T47D (cell line): ENCODE results near the gene ANKRD16.
"Not testable (repeated sequence)": the region's sequence is repeated elsewhere in the genome, so short reads cannot be mapped to it uniquely, and the experiment has no call there.

Experiments
- DNase-seq, 2 experiments: peaks; one replicate each; pipeline versions ENCODE4 v3.0.0 to v3.0.0-alpha.2; 2011 to 2012; ENCODE audit warnings: low read depth in 1 of 2, low spot score in 1 of 2
- JUND ChIP-seq: IDR thresholded peaks from 2 replicates; pipeline ENCODE4 v1.6.1; 2012; ENCODE audit warnings: low read depth
- in situ Hi-C: cut with HindIII; loops from 2 replicates; pipeline ENCODE4 v1.10.0; 2016; ENCODE audit warnings: low sequenced_read_pairs, low pct_unique_long_range_greater_than_20kb

Gene ANKRD16

DNA sequence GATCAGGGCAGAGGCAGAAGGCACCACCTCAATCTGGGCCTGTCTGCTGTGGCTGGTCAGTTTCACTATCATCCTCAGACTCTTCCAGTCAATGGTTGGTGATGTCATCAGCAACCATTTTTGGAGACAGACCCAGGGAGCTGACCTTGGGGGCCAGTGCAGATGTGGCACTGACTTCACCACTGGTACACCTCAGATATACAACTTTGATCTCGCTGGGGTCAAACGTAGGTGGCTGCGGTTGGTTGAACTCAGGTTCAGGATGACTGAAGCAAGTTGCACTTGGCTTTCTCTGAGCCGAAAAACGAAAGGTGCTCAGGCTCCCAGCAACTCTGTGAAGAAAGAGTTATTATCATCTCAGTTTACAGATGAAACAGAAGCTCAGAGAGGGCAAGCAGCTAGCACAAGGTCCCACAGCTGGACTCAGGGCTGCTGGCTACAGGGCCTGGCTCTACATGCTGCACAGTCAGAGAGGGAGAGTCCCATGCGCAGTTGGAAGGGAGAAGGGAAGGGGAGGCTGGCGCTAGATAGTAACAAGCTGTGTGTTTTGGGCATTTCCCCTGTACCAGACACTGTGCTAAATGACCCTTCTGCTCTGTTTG, 27.2 kb downstream of the ANKRD16 start:
- TF ChIP-seq JUND = no peak
- in situ Hi-C loops = no loop called here
- no peak for DNase-seq

DNA sequence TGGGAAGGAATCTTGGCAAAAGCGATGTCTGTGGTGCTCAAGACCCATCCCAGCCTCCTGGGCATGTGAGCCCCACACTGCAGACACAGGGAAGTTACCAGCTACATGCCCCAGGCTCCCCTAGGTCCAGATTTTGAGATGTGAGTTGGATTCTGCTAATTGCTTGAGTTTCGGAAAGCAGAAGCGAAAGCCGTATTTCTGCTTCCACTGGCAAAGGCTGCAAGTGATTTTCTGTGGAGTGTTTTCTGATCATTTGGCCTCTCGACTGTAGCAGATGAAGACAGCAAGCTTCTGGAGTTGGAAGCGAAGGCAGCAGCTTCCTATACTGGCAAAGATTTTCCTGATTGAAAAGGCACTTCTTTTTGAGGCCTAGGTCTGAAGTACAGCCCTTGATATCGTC, 29.6 kb downstream of the ANKRD16 start:
- DNase-seq = no peak
- in situ Hi-C loops = no loop called here
- TF ChIP-seq JUND = no peak

DNA sequence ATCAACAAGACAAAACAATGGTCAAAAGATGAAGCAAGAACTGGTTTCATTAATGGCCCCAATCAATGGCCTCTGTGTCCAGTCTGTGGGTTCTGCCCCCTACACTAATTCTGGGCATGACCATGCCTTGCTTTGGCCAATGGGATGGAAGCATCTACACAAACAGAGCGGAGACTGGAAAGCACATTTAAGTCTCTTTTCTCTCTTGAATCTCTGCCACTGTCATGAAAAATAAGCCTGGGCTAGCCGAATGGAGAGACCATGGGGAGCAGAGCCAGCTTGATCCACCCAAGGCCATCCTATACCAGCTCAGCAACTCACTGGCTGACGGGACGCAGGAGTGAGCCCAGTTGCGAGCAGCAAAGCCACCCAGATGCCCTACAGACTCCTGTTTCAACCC, 30.9 kb downstream of the ANKRD16 start:
- no peak for TF ChIP-seq JUND
- in situ Hi-C loops = no loop called here
- no peak for DNase-seq

DNA sequence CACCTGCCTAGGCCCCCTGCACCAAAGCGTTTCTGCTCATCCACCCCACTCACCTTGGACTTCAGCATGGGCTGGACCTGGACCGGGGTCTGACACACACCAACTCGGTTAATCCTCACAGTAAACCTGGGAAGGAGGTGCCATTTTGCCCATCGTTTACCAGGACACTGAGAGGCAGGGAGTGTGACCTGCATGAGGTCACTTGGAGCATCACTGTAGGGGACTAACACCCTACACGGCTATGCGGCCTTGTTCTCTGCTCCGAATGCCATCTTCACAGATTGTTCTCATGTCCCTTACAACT, 33.0 kb downstream of the ANKRD16 start:
- in situ Hi-C loops = no loop called here
- no peak for DNase-seq
- no peak for TF ChIP-seq JUND

DNA sequence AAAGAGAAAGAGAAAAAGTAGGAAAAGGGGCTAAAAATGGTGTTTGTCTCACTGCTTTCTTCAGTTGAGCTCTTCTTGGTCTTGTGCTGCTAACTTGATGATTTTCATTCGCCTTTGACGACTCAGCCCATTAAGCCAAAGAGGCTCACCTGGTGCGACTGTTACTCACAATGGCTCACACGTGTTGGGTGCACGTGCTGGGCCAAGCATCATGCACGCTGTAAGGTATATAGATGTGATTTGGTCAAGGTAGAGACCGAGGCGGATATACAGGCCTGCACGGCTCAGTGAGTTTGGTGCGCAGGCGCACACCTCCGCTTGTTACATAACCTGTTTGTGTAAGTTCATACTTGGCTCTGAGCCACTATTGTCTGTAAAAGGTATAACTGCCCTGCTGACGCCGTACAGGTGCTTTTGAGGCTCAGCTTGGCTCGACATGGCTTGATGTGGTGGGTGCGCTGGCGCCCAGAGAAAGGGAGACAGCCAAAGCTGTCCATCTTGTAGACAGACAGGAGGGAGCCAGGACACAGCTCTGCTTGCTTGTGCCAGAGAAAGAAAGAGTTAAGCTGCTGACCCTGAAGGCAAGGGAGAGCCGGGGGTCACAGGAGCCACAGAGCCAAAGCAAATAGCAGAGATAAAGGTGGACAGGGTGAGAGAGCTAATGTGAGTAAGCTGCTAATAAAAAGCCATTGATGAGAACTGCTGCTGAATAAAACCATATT, 33.6 kb downstream of the ANKRD16 start:
- TF ChIP-seq JUND = no peak
- no peak for DNase-seq
- in situ Hi-C loops = no loop called here

DNA sequence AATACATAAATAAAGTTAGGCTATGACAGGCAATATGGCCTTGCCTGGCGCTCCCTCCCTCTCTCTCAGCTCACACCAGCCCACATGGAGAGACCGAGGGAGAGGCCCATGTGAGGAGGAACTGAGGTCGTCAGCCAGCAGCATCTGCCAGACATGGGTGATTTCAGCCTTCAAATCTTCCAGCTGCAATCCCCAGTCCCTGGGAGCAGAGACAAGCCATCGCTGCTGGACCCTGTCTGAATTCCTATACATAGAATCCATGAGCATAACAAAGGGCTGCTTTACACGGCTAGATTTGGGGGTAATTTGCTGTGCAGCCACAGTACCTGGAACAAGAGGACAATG, 35.6 kb downstream of the ANKRD16 start:
- DNase-seq = no peak
- TF ChIP-seq JUND = no peak
- in situ Hi-C loops = no loop called here

DNA sequence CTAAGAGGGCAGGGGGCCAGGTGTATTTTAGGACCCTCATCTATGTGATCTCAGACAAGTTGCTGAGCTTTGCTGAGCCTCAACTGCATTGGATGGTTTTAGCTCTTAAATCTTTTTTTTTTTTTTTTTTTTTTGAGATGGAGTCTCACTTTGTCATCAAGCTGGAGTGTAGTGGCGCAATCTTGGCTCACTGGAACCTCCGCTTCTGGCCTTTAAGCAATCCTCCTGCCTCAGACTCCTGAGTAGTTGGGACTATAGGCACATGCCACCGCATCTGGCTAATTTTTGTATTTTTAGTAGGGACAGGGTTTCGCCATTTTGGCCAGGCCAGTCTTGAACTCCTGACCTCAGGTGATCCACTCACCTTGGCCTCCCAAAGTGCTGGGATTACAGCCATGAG, 43.0 kb downstream of the ANKRD16 start:
- in situ Hi-C loops, DNase-seq: not testable (repeated sequence)

DNA sequence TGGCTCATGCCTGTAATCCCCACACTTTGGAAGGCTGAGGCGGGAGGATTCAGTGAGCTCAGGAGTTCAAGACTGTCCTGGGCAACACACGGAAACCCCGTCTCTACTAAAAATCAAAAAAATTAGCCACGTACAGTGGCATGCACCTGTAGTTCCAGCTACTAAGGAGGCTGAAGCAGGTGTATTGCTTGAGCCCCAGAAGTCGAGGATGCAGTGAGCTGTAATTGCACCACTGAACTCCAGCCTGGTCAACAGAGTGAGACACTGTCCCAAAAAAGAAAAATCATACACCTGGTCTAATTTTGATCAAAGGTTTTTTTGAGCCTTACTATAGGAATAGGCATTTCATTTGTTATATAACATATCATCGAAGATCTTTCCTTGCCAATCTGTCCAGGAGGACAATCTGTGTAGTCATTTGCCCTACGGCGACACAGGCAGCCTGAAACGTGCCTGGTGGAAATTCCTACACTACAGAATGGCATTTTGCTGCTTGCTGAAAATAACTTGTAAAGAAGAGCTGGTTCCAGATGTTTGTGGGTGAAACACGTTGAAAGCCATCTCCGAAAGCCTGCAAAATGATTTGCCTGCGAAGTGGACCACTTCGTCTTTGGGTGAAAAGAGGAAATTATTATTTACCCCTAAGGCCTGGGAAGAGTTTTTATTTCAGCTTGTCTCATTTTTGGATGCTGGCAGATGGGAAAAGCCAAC, 45.2 kb downstream of the ANKRD16 start:
- no peak for DNase-seq
- TF ChIP-seq JUND = no peak
- in situ Hi-C loops = no loop called here

DNA sequence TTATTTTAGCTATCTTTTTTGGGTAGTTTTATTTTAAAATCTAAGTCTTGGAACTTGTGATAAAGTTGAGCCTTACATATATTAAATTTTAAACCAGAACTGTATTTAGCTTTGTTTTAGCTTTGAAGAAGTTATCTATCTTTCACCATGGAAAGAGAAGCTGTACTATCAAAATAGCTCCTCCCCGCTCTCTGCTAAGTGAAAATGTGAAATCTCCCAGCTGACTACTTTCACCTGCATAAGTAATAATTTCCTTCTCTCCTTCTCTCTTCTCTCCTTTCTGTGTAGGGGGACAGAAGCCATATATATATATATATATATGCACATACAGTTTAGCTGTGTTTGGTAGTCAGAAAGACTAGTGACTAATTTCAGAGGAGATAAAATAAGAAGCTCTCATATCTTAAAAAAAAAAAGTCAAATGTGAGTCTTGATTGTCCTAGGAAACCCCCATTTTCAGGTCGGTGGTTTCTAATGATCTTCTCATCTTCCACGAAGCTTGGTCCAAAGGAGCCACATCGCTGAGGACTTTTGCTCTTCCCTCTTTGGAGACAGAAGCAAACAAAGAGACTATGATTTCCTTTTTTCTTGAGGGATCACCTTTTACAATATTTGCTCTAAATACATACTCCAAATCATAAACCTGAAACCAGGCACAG, 45.9 kb downstream of the ANKRD16 start:
- in situ Hi-C loops = no loop called here
- no peak for DNase-seq
- TF ChIP-seq JUND = no peak

DNA sequence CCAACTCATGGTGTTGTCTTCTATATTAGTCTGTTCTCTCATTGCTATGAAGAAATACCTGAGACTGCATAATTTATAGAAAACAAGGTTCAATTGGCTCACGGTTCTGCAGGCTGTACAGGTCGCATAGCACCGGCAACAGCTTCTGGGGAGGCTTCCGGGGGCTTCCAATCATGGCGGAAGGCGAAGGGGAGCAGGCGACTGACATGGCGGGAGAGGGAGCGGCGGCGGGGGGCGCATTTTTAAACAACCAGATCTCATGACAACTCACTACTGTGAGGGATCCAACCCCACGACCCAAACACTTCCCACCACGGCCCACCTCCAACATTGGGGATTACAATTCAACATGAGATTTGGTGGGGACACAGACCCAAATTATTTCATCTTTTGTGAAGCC, 47.7 kb downstream of the ANKRD16 start:
- TF ChIP-seq JUND = no peak
- no peak for DNase-seq
- in situ Hi-C loops = no loop called here

DNA sequence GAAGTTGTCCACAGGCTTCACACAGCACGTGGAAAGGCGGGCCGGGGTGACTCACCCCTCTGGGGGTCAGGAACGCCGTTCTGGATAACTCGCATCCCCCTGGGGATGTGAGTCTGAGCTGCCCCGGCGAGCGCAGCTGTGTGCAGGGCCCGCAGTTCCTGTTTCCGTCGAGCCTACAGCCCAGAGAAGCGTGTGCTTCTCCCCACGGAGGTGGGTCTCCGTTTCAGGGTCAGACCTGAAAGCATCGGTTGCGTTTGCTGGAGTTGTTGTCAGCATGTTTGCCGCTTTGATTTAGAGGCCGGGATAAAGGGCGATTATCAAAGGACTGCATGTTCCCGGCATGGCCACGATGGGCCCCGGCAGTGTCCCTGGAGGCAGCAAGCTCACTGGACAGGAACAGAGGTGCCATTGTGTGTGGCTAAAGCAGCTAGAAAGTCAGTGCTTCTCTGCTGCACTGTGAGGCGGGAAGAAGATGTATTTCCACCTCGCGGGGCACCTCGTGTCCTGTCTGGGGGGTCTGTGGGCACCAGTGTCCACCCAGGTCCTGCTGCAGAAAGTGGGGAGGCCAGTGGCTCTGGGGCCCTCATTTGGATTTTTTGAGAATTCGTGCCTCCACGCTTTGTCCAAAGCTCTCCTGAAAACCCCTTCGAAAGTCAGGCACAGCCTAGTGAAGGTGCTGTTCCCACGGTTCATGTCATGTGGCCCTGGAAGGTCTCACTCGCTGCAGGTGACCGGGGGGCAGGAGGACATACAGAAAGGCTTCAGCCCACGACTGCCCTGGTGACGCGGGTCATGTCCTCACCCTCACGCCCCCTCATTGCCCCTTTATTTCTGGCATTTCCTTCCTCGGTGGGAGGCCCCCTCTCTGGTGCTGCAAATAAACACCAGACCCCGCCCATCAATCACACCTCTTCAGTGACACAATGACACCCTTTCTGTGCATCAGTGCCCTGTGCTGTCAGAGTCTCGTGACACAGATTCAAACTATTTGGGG, 49.1 kb downstream of the ANKRD16 start:
- no peak for DNase-seq
- in situ Hi-C loops = no loop called here
- no peak for TF ChIP-seq JUND

DNA sequence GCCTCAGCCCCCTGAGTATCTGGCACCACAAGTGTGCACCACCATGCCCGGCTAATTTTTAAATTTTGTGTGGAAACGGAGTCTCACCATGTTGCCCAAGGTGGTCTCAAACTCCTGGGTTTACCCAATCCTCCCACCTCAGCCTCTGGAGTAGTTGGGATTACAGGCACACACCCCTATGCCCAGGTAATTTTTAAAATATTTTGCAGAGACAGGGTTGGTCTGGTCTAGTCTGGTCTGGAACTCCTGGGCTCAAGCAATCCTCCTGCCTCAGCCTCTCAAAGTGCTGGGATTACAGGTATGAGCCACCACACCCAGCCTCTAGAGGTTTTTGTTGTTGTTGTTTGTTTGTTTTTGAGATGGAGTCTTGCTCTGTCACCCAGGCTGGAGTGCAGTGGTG, 53.5 kb downstream of the ANKRD16 start:
- in situ Hi-C loops, DNase-seq: not testable (repeated sequence)
